Urothelium cell line (cell line): ENCODE results near the gene EEF1G.
"Not testable (repeated sequence)": the region's sequence is repeated elsewhere in the genome, so short reads cannot be mapped to it uniquely, and the experiment has no call there.

ENCODE experiments used
- DNase-seq: peaks from one replicate; pipeline ENCODE4 v3.0.0; 2011; ENCODE audit warnings: low spot score, mixed read lengths
- FAIRE-seq: peaks from 2 replicates; lab custom pipeline; 2011; peaks lifted over from hg19 to GRCh38; lab: Jason Lieb, UNC

EEF1G gene, protein sequence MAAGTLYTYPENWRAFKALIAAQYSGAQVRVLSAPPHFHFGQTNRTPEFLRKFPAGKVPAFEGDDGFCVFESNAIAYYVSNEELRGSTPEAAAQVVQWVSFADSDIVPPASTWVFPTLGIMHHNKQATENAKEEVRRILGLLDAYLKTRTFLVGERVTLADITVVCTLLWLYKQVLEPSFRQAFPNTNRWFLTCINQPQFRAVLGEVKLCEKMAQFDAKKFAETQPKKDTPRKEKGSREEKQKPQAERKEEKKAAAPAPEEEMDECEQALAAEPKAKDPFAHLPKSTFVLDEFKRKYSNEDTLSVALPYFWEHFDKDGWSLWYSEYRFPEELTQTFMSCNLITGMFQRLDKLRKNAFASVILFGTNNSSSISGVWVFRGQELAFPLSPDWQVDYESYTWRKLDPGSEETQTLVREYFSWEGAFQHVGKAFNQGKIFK

DNA sequence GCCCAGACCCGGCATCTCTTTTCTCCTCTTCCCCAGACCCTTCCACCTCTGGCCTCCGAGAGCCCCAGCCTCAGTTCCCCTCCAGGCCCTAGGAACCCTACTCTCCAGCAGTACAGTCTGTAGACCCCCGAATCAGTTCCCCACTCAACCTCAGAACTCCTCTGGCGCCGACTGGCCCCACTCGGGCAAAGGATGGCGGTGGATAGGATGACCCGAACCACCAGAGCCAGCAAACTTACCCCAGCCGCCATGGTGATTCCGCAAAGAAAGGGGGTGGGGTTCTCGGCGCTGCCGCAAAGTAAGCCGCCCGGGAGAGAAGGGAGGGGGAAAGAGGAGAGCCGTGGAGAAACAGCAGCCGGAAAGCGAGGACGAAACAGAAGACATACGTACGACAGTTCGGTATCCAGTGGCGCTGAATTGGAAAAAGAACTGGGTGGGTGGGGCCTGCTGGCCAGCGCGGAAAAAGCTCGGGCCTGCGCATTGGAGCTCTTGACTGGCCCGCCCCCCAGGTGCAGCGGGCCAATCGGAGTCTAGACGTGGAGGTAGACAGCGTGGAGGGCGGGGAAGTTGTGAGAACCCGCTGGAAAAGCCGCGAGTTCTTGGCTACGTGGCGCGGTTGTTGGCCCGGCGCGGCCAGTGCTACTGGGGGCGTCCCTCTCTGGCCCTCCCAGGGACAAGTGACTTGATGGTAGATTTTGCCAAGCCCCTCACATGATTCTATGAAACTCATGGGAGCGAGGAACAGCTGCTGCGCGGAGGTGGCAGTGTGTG lies at the start of gene EEF1G:
TSS of gene EEF1G (minus strand) at position 300 of the 771 bp plus-strand sequence. CDS start at position 251, 49 bp downstream.
- FAIRE-seq (no peak), DNase-seq (peak; percentile 98)

GRCh38 chr11:62622476-62623089 lies 48.9 kb upstream of the EEF1G start:
- FAIRE-seq (no peak), DNase-seq (no peak)

DNA sequence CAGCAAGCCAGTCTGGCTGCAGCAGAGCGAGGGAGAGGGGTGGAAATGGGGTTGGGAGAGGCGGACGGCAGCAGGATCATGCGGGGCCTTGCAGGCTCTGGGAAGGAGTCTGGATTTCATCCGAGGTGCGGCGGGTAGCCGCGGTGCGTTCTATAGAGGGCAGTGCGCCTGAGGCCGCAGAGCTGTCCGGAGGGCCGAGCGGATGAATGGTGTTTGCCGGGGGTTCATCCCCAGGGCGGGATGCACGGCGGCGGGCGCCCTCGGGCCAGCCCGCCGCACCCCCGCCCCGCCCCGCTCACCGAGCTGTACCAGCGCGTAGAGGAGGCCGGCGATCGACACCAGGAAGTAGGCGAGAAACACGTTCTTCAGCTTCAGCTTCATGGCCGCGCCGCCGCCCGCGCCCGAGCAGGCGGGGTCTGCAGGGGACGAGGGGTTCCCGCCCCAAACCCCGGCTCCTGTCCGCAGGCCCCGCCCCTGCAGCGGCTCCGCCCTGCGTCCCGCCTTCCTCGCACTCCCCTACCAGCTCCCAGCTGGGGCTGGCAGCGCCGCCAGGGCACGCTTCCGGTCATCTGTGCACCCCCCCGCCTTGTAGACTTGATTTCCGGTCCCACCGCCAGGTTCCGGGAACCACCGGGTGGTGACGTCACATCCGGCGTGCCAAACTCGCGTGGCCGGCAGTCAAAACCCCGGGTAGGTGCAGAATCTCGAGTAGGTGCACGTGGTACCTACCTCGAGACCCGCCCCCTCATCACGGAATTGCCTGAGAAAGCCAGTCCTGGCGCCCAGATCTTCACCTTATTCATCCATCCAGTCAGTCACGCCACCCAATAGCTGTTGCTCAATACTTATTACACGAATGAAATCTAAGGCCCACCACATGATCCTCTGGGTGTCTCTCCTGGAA lies 48.1 kb upstream of the EEF1G start, which contains the start of gene B3GAT3:
TSS of gene B3GAT3 (minus strand) at position 420 of the 904 bp plus-strand sequence. CDS start at position 381, 39 bp downstream.
- no peak for FAIRE-seq
- DNase-seq, result peak; percentile 99

DNA sequence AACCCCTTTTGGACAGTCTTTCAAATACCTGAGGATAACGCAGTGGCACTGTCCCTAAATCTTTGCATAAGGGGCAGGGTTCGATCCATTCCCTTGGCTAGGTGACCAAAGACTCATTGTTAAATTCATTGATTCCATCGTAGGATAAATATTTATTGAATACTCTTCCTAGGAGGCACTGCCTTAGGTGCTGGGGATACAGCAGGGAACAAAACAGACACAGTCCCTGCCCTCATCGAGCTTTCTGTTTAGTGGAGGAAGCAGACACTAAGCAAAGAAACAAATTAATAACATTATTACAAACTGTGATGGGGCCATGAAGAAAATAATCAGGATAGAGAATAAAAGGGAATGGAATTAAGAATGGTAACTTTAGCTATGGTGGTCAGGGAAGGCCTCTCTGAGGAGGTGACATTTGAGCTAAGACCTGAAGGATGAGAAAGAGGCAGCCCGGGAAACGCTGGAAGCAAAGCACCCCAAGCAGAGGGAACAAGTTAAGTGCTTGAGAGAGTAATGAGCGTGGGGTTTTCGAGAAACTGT lies 47.4 kb upstream of the EEF1G start:
- no peak for DNase-seq
- no peak for FAIRE-seq

- DNase-seq, FAIRE-seq: not testable (repeated sequence)
These were observed 43.3 kb upstream of the EEF1G start for GRCh38 chr11:62616957-62617356.

- DNase-seq, result no peak
- FAIRE-seq, result no peak
These were observed 41.8 kb upstream of the EEF1G start for GRCh38 chr11:62615521-62615920.

DNA sequence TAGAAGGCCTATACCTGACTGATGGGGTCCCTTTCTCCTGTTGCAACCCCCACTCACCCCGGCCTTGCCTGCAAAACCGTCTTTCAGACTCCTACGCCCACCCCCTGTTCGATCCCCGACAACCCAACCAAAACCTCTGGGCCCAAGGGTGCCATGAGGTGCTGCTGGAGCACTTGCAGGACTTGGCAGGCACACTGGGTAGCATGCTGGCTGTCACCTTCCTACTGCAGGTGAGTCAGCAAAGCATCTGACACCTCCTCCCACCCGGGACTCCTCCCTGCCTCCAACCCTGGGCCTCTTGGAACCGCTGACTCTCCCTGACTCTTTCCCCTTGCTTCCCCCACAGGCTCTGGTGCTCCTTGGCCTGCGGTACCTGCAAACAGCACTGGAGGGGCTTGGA lies 40.6 kb upstream of the EEF1G start:
- DNase-seq (peak; percentile 33), FAIRE-seq (no peak)

GRCh38 chr11:62613291-62613778 lies 39.6 kb upstream of the EEF1G start:
- FAIRE-seq, result no peak
- no peak for DNase-seq

DNA sequence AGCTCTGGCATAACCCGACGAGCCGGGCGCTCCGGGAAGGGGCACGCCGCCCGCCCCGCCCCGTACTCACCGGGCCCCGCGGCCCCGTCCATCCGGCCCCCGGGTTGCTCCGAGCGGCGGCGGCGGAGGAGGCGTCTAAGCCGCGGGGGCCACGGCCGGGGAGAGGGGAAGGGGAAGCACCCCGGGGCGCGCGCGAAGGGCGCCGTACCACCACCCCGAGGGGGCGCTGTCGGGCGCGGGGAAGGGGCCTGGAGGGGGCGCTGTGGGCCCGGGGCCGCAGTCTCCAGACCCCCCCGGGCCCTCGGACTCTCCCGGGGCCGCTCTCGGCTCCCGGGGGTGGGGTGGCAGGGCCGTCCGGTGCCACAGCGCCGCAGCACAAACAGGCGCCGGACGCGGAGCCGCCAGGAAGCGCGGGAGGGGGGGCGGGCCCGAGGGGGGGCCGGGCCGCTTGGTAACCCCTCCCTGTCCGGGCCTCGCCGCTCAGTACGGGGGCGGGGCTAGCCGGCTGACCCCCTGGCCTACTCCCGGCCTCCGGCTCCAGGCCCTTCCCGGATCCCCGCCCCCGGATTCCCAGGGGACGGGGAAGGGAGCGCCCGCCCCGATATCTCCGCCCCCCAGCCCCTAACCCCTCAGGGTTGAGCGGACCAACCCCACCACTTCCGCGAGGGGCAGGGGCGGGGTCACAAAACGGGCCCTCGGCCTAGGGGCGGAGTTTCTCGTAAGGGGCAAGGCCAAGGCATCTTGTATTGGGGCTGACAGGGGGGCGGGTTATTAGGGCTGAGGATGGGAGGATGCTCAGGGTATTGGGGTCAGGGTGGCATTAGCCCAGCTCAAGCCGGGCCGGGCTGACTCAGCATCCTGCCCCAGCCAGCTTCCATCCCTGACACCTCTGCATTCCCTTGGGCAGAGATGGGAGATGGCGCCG lies 38.9 kb upstream of the EEF1G start, which contains the start of the genes EML3 and ROM1:
TSS of gene EML3 (minus strand) at position 410 of the 925 bp plus-strand sequence. CDS start at position 92, 318 bp downstream.
TSS of gene ROM1 (plus strand) at position 892 of the 925 bp plus-strand sequence. CDS start at position 917, 25 bp downstream.
- DNase-seq, result peak; percentile 90
- FAIRE-seq, result no peak

- DNase-seq (peak; percentile 47), FAIRE-seq (no peak)
These were observed 38.1 kb upstream of the EEF1G start for GRCh38 chr11:62611705-62612365.

GRCh38 chr11:62610814-62611704 lies 37.4 kb upstream of the EEF1G start:
- DNase-seq, result no peak
- no peak for FAIRE-seq

DNA sequence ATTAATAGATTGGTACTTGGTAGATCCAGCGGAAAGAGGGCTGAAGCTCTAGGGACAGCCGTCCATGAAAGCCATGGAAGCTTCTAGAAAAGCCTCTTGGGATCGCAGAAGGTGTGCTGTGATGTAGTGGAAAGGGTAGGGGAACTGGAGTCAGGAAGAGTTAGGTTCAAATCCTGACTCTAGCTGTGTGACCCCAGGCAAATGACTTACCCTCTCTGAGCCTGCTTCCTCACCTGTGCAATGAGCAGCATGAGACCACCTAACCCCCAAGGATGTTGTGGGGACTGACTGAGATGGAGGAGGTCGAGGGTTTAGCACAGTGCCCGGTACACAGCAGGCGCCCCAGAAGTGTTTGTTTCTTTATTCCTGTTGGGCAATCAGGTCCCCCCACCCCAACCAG lies 36.7 kb upstream of the EEF1G start:
- DNase-seq (no peak), FAIRE-seq (no peak)

DNA sequence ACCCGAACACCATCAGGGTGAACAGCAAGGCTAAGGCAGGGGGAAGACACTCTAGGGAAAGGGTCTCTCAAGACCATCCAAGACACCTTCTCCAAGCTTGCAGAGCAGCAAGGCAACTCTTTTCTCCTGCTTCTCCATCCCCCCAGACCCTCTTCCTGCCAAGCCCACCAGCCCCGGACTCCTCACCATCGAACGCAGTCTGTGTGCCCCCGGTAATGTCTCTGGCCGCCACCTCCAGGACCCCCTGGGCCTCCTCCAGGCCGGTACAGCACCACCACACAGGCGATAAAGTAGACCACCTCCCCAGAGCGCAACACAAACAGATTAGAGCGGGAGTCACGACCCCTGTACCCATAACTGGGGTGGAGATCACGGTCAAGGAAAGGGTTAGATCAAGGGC lies 35.1 kb upstream of the EEF1G start:
- FAIRE-seq, result no peak
- no peak for DNase-seq

DNA sequence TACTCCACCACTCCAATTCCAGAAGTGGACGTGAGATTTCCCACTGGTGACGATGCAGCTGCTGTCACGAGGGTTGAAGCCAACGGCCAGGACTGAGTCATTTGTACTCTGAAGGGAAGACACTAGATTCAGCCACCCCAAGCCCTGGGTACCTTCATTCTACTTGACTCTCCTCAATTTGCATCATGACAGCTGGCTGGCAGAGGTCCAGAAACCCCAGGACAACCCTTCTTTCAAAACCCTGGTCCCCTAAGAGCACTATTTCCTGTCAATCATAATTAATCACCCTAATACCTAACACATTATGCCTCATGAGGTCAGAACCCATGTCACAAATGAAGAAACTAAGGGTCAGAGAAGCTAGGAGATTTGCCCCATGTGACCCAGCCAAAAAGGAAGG lies 34.0 kb upstream of the EEF1G start:
- DNase-seq, result no peak
- no peak for FAIRE-seq

DNA sequence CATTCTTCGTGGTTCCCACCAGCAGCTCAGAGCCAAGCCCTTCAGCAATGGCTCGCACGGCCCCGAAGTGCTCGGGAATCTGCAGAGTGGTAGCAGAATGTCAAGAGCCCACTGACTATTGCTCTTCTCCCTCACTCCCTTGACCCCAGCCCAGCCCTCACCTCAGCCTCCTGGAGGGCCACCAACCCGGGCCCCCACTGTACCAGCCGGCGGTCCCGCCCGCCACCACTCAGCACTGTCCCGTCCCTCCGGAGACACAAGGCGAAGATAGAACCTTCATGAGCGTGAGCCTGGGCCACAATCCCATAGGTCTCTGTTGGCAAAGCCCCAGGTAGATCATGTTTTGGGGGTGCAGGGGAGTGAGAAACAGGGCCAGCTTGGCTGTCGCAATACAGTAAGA lies 32.2 kb upstream of the EEF1G start:
- FAIRE-seq, result no peak
- DNase-seq, result no peak

GRCh38 chr11:62605467-62605866 lies 31.8 kb upstream of the EEF1G start:
- no peak for FAIRE-seq

More at GRCh38 chr11:62605467-62605866, 31.8 kb upstream of the EEF1G start:
- no peak for DNase-seq
